Astrocyte (in vitro differentiated cells and primary cell): ENCODE results near the gene LCE1A.

Source experiments
- EZH2 ChIP-seq: IDR thresholded peaks from 2 replicates; pipeline ENCODE4 v1.6.1; 2012; ENCODE audit warnings: mild to moderate bottlenecking, low read length, inconsistent platforms; ENCODE audit not compliant: insufficient read depth
- TF ChIP-seq, protein P1 (sequence below): IDR thresholded peaks from 2 replicates; pipeline ENCODE4 v1.5.1; 2011; ENCODE audit warnings: low read depth, mild to moderate bottlenecking, inconsistent platforms, low read length, moderate library complexity; ENCODE audit not compliant: insufficient read depth

DNA sequence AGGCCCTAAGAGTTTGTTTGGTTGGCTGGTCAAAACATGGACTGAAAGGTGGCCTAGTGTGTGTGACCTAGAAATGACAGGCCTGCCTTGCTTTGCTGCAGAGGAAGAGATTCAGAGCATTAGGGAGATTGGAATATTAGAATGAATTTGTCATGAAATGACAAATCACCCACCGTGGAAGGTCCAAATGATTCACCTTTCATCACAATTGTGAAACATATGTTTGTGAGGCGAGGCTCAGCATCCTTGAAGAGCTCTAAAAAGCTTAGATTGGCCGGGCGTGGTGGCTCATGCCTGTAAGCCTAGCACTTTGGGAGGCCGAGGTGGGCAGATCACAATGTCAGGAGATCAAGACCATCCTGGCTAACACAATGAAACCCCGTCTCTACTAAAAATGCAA is 10.0 kb upstream of the LCE1A start:
- TF ChIP-seq, protein P1, sequence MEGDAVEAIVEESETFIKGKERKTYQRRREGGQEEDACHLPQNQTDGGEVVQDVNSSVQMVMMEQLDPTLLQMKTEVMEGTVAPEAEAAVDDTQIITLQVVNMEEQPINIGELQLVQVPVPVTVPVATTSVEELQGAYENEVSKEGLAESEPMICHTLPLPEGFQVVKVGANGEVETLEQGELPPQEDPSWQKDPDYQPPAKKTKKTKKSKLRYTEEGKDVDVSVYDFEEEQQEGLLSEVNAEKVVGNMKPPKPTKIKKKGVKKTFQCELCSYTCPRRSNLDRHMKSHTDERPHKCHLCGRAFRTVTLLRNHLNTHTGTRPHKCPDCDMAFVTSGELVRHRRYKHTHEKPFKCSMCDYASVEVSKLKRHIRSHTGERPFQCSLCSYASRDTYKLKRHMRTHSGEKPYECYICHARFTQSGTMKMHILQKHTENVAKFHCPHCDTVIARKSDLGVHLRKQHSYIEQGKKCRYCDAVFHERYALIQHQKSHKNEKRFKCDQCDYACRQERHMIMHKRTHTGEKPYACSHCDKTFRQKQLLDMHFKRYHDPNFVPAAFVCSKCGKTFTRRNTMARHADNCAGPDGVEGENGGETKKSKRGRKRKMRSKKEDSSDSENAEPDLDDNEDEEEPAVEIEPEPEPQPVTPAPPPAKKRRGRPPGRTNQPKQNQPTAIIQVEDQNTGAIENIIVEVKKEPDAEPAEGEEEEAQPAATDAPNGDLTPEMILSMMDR = no peak
- TF ChIP-seq EZH2 = no peak
